Kidney (tissue), 14 donors: Measurements from ENCODE around the gene HHATL. TPM values are rescaled to one million over a fixed set of nuclear protein-coding genes. Genes with fewer than 3 reads are reported as not detected.

Experiments
- DNase-seq, 5 donors: peaks; one replicate each; pipeline ENCODE4 v3.0.0-alpha.2; 2013 to 2020
- FAIRE-seq: peaks from 2 replicates; lab custom pipeline; 2012; peaks lifted over from hg19 to GRCh38; lab: Jason Lieb, UNC
- H3K27ac ChIP-seq, 2 donors: one replicate each; pipeline ENCODE4 v1.7.0; 2013; ENCODE audit warnings: low read depth in 2 of 2, low read length in 2 of 2, inconsistent platforms in 1 of 2
- H3K27me3 ChIP-seq: one replicate; pipeline ENCODE4 v1.7.1; 2013; ENCODE audit warnings: low read length, inconsistent platforms; ENCODE audit not compliant: control insufficient read depth, insufficient read depth
- H3K36me3 ChIP-seq, 3 donors: one replicate each; pipeline versions ENCODE4 v1.7.0 to v1.7.1; 2013; ENCODE audit warnings: low read length in 3 of 3, control low read depth in 1 of 3, inconsistent platforms in 1 of 3; ENCODE audit not compliant: insufficient read depth in 3 of 3, control insufficient read depth in 2 of 3
- H3K4me1 ChIP-seq, 3 donors: one replicate each; pipeline versions ENCODE4 v1.7.0 to v1.7.1; 2013; ENCODE audit warnings: low read length in 3 of 3, inconsistent platforms in 1 of 3, low read depth in 1 of 3; ENCODE audit not compliant: control insufficient read depth in 2 of 3, insufficient read depth in 2 of 3
- H3K4me3 ChIP-seq, 3 donors: one replicate each; pipeline versions ENCODE4 v1.7.0 to v1.8.1; 2013; ENCODE audit warnings: low read length in 3 of 3, control low read depth in 1 of 3, inconsistent platforms in 1 of 3
- H3K9ac ChIP-seq, 3 donors: one replicate each; pipeline versions ENCODE4 v1.7.0 to v1.7.1; 2013; ENCODE audit warnings: low read length in 3 of 3, control low read depth in 1 of 3, inconsistent platforms in 1 of 3
- H3K9me3 ChIP-seq, 3 donors: one replicate each; pipeline versions ENCODE4 v1.7.0 to v1.7.1; 2013; ENCODE audit warnings: low read length in 3 of 3, control low read depth in 1 of 3, inconsistent platforms in 1 of 3; ENCODE audit not compliant: control insufficient read depth in 2 of 3, insufficient read depth in 1 of 3
- CTCF ChIP-seq: IDR thresholded peaks from 3 replicates; pipeline ENCODE4 v1.5.1; 2012; ENCODE audit warnings: mild to moderate bottlenecking, moderate library complexity, borderline replicate concordance; ENCODE audit not compliant: insufficient read depth; ENCODE audit errors: extremely low read depth
- intact Hi-C: fragments of 100-400 bp; cut with DNase I; formaldehyde crosslinking; loops from one replicate; pipeline ENCODE4 v1.11.1; 2022
- polyA plus RNA-seq: library from polyadenylated mRNA; stranded (reverse); fragments of 350-450 nt; fragmentation: Illumina TruSeq; extraction: RNeasy Lipid Tissue Mini Kit (QIAGEN cat#74804); gene quantifications from one replicate; pipeline ENCODE4 v1.2.3, GENCODE V29; 2014; ENCODE audit warnings: low read depth, low replicate concordance; ENCODE audit not compliant: insufficient read depth
- total RNA-seq: library from RNA; stranded (reverse); fragmentation: NEBNext Ultra II Directional; extraction: Animal tissue kit (Norgen Biotek cat#: 25700); gene quantifications from one replicate; pipeline ENCODE4 v1.2.1, GENCODE V29; 2021
- donor health status: control.
- donor health status: control.
- donor health status: control.
- donor health status: control.
- donor health status: control.
- donor health status: DM: yes; HTN: yes; CAD: no.
- donor health status: Normal renal cell carcinoma (clear cell type).

Gene HHATL
- total and polyA plus RNA-seq, 2 donors from 2014 or later, result not detected

GRCh38 chr3:42694366-42694765, 8.2 kb downstream of the HHATL start:
- no peaks in the 10 kb centered on the region for H3K4me1 ChIP-seq
- no peaks in the 10 kb centered on the region for H3K27me3 ChIP-seq
- no peak for TF ChIP-seq CTCF
- no peak overlapping the region for H3K4me3 ChIP-seq
- no peaks in the 10 kb centered on the region for H3K36me3 ChIP-seq
- H3K9ac ChIP-seq, result no peak overlapping the region
- no peaks in the 10 kb centered on the region for H3K9me3 ChIP-seq
- FAIRE-seq (no peak), DNase-seq (no peak)
- intact Hi-C loops, result no loop called here
- H3K27ac ChIP-seq, result no peak overlapping the region

GRCh38 chr3:42693530-42693930, 9.1 kb downstream of the HHATL start:
- H3K4me1 ChIP-seq, result no peaks in the 10 kb centered on the region
- H3K4me3 ChIP-seq, result no peak overlapping the region
- H3K27me3 ChIP-seq, result no peaks in the 10 kb centered on the region
- no peaks in the 10 kb centered on the region for H3K9me3 ChIP-seq
- FAIRE-seq (no peak), DNase-seq (no peak)
- H3K9ac ChIP-seq, result no peak overlapping the region
- no peaks in the 10 kb centered on the region for H3K36me3 ChIP-seq
- no peak for TF ChIP-seq CTCF
- intact Hi-C loops, result no loop called here
- H3K27ac ChIP-seq, result no peak overlapping the region

GRCh38 chr3:42692667-42693529, 9.7 kb downstream of the HHATL start:
- H3K4me3 ChIP-seq, result no peak overlapping the region
- no peaks in the 10 kb centered on the region for H3K36me3 ChIP-seq
- no peaks in the 10 kb centered on the region for H3K4me1 ChIP-seq
- no peaks in the 10 kb centered on the region for H3K9me3 ChIP-seq
- DNase-seq, result no peak
- intact Hi-C loops, result no loop called here
- H3K27ac ChIP-seq, result no peak overlapping the region
- no peak for FAIRE-seq
- H3K9ac ChIP-seq, result no peak overlapping the region
- H3K27me3 ChIP-seq, result no peaks in the 10 kb centered on the region
- TF ChIP-seq CTCF, result no peak
